SK-N-SH (cell line): ENCODE measurements around the gene TDRD12.

ENCODE experiments used
- CHD2 ChIP-seq: fragments of 150-350 bp; IDR thresholded peaks from 2 replicates; pipeline ENCODE4 v1.6.1; 2018; ENCODE audit warnings: low read length; ENCODE audit not compliant: partially characterized antibody
- POLR2AphosphoS5 ChIP-seq: IDR thresholded peaks from 2 replicates; pipeline ENCODE4 v1.6.1; 2012; ENCODE audit warnings: low read depth, low read length
- TF ChIP-seq, protein P1 (sequence below): fragments of 200-600 bp; sonication (generic); IDR thresholded peaks from 2 replicates; pipeline ENCODE4 v1.6.1; 2017; ENCODE audit warnings: antibody characterized with exemption, mild to moderate bottlenecking, moderate library complexity
- TF ChIP-seq, protein P2 (sequence below): IDR thresholded peaks from 2 replicates; pipeline ENCODE4 v1.4.0; 2012; ENCODE audit warnings: low read depth, borderline replicate concordance
- TF ChIP-seq, protein P3 (sequence below): IDR thresholded peaks from 2 replicates; pipeline ENCODE4 v1.4.0; 2012; ENCODE audit warnings: low read depth

DNA sequence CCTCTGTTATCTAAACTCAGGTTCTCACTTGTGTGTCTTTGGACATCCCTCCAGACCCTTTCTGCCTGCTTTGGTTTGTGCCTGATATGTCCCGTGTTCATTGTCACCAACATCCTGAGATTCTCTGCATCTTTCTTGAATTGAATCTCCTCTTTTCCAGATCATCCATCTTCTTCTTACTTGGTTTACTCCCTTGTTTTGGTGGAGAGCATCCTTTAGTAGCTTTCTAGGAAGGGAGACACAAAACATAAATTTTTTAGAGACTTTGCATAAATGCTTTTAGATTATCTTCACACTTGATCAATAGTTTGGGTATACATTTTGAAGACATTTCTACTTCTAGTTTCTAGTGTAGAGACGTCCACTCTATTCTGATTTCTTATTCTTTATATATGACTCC, 61.7 kb downstream of the TDRD12 start:
- TF ChIP-seq, protein P1, sequence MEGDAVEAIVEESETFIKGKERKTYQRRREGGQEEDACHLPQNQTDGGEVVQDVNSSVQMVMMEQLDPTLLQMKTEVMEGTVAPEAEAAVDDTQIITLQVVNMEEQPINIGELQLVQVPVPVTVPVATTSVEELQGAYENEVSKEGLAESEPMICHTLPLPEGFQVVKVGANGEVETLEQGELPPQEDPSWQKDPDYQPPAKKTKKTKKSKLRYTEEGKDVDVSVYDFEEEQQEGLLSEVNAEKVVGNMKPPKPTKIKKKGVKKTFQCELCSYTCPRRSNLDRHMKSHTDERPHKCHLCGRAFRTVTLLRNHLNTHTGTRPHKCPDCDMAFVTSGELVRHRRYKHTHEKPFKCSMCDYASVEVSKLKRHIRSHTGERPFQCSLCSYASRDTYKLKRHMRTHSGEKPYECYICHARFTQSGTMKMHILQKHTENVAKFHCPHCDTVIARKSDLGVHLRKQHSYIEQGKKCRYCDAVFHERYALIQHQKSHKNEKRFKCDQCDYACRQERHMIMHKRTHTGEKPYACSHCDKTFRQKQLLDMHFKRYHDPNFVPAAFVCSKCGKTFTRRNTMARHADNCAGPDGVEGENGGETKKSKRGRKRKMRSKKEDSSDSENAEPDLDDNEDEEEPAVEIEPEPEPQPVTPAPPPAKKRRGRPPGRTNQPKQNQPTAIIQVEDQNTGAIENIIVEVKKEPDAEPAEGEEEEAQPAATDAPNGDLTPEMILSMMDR = no peak
- TF ChIP-seq POLR2AphosphoS5 (no peak), CHD2 (no peak)
- TF ChIP-seq, protein P2, sequence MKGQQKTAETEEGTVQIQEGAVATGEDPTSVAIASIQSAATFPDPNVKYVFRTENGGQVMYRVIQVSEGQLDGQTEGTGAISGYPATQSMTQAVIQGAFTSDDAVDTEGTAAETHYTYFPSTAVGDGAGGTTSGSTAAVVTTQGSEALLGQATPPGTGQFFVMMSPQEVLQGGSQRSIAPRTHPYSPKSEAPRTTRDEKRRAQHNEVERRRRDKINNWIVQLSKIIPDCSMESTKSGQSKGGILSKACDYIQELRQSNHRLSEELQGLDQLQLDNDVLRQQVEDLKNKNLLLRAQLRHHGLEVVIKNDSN = no peak
- TF ChIP-seq, protein P3, sequence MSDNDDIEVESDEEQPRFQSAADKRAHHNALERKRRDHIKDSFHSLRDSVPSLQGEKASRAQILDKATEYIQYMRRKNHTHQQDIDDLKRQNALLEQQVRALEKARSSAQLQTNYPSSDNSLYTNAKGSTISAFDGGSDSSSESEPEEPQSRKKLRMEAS = no peak
